GM18909 (cell line): Measurements from ENCODE around the gene GGACT.
"Not testable (repeated sequence)": the region's sequence is repeated elsewhere in the genome, so short reads cannot be mapped to it uniquely, and the experiment has no call there.

Source experiments
- ATAC-seq: cut with Tn5 transposase; IDR thresholded peaks from one replicate; pipeline ENCODE4 v1.9.1; 2021; ENCODE audit warnings: mild to moderate bottlenecking; ENCODE audit not compliant: unreplicated experiment, poor library complexity

GGACT gene

GRCh38 chr13:100533588-100534041 is 55.0 kb downstream of the GGACT start:
- ATAC-seq, result no peak

GRCh38 chr13:100532836-100533435 is 55.7 kb downstream of the GGACT start:
- no peak for ATAC-seq

- no peak for ATAC-seq
Observed at GRCh38 chr13:100532090-100532766, 56.4 kb downstream of the GGACT start.

DNA sequence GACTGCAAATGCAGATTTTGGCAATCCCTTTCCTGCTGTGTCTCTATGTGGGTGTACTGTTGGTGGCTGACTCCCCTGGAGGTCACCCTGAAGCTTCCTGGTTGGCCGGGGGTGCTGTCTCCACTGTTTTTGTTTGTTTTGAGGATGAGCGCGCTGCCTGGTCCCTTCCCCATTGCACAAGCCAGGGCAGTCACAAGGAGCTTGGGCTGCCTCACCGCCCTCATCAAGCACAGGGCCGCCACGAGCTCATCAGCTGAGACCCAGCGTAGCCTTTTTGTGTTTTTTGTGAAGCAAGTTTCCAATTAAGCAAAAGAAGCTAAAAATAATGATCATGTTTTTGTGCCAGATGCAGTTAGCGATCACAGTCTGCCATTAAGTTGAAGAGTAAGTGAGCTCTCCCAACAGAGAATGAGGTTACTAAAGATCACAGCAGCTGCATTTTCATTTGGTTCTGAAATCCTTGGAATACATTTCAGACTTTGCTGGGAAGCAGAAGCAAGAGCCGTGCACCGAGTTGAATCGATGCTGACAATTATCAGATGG is 57.8 kb downstream of the GGACT start:
- ATAC-seq, result no peak

GRCh38 chr13:100529666-100530377 is 58.8 kb downstream of the GGACT start:
- ATAC-seq, result no peak

- ATAC-seq, result no peak
Observed at GRCh38 chr13:100528820-100529219, 59.8 kb downstream of the GGACT start.

DNA sequence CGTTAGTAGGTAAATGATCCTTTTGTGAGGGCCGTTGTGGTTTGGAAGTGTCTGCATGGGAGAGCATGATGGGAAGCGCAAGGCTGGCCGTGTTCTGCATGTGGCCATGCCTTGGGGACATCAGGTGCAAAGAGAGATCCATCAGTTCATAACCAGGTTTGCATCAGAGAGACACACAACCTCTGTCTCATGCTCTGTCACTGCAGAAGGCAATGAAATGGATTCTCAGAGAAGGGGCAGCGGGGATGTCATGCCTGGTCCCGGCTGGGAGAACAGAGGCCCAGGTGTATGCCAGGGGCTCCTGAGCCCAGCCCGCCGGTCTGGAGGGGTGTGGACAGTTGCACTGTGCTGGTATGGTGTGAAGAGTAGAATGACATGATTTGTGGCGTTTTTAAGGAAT is 60.2 kb downstream of the GGACT start:
- no peak for ATAC-seq

DNA sequence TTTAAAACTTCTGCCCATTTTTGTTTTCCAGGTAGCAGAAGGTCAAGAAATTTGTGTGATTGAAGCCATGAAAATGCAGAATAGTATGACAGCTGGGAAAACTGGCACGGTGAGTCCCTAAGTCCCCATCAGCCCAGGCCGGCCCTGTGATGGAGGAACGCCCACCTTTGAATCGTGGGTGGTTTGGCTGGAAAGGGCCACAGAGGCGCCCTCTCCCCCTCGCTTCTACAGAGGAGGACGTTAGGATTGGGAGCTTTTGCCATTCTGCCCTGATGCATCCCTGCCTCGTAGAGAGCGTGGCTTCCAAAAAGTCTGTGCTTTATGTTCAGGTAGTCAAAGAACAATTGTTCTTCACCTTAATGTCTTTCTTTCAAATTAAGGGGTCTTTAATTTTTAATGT is 60.9 kb downstream of the GGACT start:
- ATAC-seq, result no peak

- ATAC-seq, result no peak
Observed at GRCh38 chr13:100526318-100527000, 62.1 kb downstream of the GGACT start.

GRCh38 chr13:100525453-100526317 is 62.9 kb downstream of the GGACT start:
- ATAC-seq, result no peak

DNA sequence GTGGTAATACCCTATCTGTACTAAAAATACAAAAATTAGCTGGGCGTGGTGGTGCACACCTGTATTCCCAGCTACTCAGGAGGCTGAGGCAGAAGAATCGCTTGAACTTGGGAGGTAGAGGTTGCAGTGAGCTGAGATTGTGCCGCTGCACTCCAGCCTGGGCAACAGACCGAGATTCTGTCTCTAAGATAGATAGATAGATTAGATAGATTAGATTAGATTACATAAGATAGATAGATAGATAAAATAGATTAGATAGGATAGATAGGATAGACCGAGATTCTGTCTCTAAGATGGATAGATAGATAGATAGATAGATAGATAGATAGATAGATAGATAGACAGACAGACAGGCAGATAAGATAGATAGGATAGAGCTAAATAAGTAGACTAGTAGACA is 63.9 kb downstream of the GGACT start:
- not testable (repeated sequence) for ATAC-seq

DNA sequence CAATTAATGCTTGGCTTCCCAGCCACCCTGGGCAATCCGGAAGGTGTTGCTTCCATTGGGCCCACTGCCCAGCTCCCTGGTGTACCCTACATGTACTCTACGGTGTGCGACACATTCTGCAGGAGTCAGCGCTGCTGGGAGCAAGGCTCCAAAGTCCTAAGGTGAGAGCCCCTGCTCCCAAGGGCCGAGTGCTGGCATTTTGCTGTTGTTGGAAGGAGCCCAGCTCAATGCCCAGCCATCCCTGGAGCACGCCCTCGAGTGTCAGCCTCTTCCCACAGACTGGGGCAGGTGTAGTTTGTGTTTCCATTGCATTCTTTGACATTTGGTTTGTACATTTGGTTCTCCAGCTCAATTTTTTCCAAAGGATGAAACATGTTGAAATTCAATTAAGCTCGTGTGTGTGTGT is 64.6 kb downstream of the GGACT start:
- no peak for ATAC-seq

DNA sequence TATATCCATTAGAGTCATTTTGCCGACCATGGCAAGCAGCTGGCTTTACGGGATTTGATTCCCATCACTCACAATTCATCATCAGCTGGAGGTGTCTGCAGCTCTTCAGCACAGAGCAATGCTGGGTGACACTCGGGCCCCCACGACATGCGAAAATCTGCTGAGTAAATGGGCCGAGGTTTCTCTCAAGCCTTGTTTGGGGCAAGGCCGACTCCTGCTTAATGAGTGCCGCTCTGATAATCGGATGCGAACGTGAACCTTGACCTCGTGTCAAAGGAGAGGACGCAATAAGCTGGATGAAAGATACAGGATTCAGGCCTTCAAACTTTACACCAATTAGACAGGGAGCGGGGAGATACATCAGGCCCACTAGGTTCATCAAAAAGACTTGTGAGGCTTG is 65.2 kb downstream of the GGACT start:
- no peak for ATAC-seq

GRCh38 chr13:100522618-100523309 is 65.8 kb downstream of the GGACT start:
- no peak for ATAC-seq

DNA sequence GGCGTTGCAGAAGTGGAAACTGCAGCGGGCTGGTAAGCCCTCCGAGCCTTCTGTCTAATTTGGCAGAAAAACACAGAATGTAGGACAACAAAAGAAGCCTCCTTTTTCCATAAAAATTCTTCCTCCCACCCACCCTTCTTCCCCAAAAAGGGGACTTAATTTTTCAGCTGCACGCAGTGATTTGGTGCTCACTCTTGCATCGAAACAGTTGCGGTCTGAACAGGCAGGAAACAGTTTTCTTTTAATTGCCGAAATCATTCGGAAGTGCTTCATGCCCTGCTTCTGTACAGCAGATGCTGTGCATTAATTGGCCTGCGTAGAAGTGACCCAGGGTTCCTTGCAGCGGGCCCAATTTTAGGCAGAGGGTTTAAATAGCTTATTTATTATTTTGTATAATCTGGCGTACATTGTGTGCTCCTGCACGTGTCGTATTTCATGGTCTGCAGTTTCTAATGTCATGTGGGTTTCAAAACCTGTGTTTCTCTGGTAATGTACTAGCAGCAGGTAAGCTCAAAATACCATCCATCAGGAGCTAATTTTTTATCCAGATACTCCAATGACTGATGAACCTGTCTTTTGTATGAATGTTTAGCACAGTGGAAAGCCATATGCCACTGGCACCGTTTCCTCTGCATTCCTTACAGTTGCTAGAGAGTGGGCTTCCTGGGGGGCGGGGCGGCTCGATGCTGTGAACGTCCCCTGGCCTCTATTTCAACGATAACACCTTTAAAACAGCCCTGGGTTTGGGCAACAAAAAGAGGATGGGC is 66.6 kb downstream of the GGACT start:
- no peak for ATAC-seq

DNA sequence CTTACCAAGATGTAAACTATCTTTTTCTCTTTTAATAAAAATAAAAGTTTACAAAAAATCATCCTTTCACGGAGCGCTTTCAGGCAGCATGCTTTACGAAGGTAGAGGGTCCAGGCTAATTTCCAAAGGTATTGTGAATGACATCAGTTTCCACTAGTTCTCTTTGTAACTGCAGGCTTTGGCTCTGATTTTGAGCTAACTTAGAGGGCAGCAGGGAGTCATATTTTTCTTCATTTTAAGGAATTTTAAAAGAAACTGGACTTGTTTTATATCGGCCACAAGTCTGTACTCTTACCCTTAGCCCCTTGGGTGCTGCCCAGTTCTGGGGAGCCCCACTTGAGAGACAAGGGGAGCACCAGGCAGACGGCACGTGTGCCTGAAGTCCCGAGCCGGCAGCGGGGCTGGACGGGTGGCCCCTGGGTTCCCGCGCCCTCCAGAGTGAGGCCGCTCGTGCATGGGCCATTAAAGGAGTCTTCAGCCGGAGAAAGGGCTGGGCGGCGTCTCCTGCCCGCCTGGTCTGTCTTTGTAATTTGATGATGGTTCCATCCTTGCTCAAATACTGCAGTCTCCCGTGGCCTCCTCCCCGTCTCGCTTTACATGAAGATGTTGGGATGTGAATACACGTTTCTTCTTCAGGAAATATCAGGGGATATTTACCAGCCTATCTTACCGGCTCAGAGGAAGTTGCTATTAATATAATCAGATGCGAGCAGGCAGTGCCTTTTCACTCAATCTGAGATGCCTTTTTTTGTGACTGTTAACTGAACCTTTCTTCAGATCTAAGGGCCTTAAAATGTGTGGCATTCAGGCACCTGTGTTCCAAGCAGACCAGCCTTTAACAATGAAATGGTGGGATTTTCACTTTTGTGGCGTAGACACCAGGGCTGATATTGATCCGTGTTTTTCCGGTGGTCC is 67.4 kb downstream of the GGACT start:
- ATAC-seq, result no peak

GRCh38 chr13:100519626-100520025 is 69.0 kb downstream of the GGACT start:
- no peak for ATAC-seq
